ENCODE measurements around the gene KRT23. TPM values are rescaled to one million over a fixed set of nuclear protein-coding genes. Genes with fewer than 3 reads are reported as not detected.

Gene KRT23
- total RNA-seq, 1 donor from 2014 or later: 1.9 TPM

GRCh38 chr17:40980117-40980516, 42.7 kb upstream of the KRT23 start:
- intact Hi-C loops (cut with DNase I): no loop called here
- DNase-seq (no peak), ATAC-seq (no peak)
- Histone ChIP-seq H3K27me3 (ENCODE audit: low read depth) (peaks cover 7% of the 10 kb centered on the region), H3K36me3 (no peaks in the 10 kb centered on the region), H3K4me3 (no peak overlapping the region), H3K9me3 (no peaks in the 10 kb centered on the region), H3K27ac (no peak overlapping the region), H3K4me1 (no peaks in the 10 kb centered on the region)
- TF ChIP-seq CTCF (IDR thresholded peaks at IDR 0.05): no peak

GRCh38 chr17:40978575-40979151, 41.2 kb upstream of the KRT23 start:
- no peaks in the 10 kb centered on the region for H3K9me3 ChIP-seq
- no peaks in the 10 kb centered on the region for H3K4me1 ChIP-seq
- ATAC-seq (peak; percentile 47 to 62), DNase-seq (no peak)
- no peak overlapping the region for H3K27ac ChIP-seq
- intact Hi-C loops (cut with DNase I): no loop called here
- peaks cover 7% of the 10 kb centered on the region for H3K27me3 ChIP-seq (ENCODE audit: low read depth)
- TF ChIP-seq CTCF (IDR thresholded peaks at IDR 0.05): no peak
- H3K36me3 ChIP-seq: no peaks in the 10 kb centered on the region
- no peak overlapping the region for H3K4me3 ChIP-seq

GRCh38 chr17:40975516-40975915, 38.1 kb upstream of the KRT23 start:
- no peak overlapping the region for H3K27ac ChIP-seq
- ATAC-seq: no peak
- no peaks in the 10 kb centered on the region for H3K4me1 ChIP-seq
- no peak for DNase-seq
- H3K27me3 ChIP-seq (ENCODE audit: low read depth): peaks cover 7% of the 10 kb centered on the region
- H3K9me3 ChIP-seq: no peaks in the 10 kb centered on the region
- intact Hi-C loops (cut with DNase I): no loop called here
- no peak overlapping the region for H3K4me3 ChIP-seq
- no peak for TF ChIP-seq CTCF (IDR thresholded peaks at IDR 0.05)
- H3K36me3 ChIP-seq: no peaks in the 10 kb centered on the region

- H3K36me3 ChIP-seq: no peaks in the 10 kb centered on the region
- no peak overlapping the region for H3K4me3 ChIP-seq
- H3K27me3 ChIP-seq (ENCODE audit: low read depth): peaks cover 7% of the 10 kb centered on the region
- no peaks in the 10 kb centered on the region for H3K4me1 ChIP-seq
- no peaks in the 10 kb centered on the region for H3K9me3 ChIP-seq
- no peak for DNase-seq
- intact Hi-C loops (cut with DNase I): no loop called here
- ATAC-seq: no peak
- H3K27ac ChIP-seq: no peak overlapping the region
- TF ChIP-seq CTCF (IDR thresholded peaks at IDR 0.05): no peak
Observed at GRCh38 chr17:40974366-40974765, 36.9 kb upstream of the KRT23 start.

GRCh38 chr17:40967582-40967981, 30.1 kb upstream of the KRT23 start:
- H3K4me3 ChIP-seq: no peak overlapping the region
- no peak for DNase-seq
- no peak for ATAC-seq
- no peak for TF ChIP-seq CTCF (IDR thresholded peaks at IDR 0.05)
- H3K4me1 ChIP-seq: no peaks in the 10 kb centered on the region
- no peaks in the 10 kb centered on the region for H3K36me3 ChIP-seq
- intact Hi-C loops (cut with DNase I): no loop called here
- no peaks in the 10 kb centered on the region for H3K27me3 ChIP-seq (ENCODE audit: low read depth)
- H3K27ac ChIP-seq: no peak overlapping the region
- H3K9me3 ChIP-seq: no peaks in the 10 kb centered on the region

GRCh38 chr17:40966848-40967247, 29.4 kb upstream of the KRT23 start, which contains the start of gene KRT39:
Gene KRT39 (minus strand): TSS chr17:40966948. CDS start chr17:40966856, 92 bp downstream.
- intact Hi-C loops (cut with DNase I): no loop called here
- DNase-seq (no peak), ATAC-seq (no peak)
- no peak within 1 kb of the TSS for H3K4me3 ChIP-seq
- no peaks in the 10 kb centered on the region for H3K9me3 ChIP-seq
- no peak within 1 kb of the TSS for H3K27ac ChIP-seq
- H3K4me1 ChIP-seq: no peaks in the 10 kb centered on the region
- H3K27me3 ChIP-seq (ENCODE audit: low read depth): no peaks in the 10 kb centered on the region
- H3K36me3 ChIP-seq: no peaks in the 10 kb centered on the region
- no peak for TF ChIP-seq CTCF (IDR thresholded peaks at IDR 0.05)
